B cell (primary cell): ENCODE results near the gene SLC2A4RG. TPM values are rescaled to one million over a fixed set of nuclear protein-coding genes. Genes with fewer than 3 reads are reported as not detected.
A peak's percentile ranks its signal among the peaks of the same experiment; 100 is the strongest.

Experiments
- ATAC-seq: fragments of 200-7000 bp; cut with Tn5 transposase; one replicate; pipeline ENCODE4 v1.10.0; 2021; ENCODE audit warnings: low read depth, mild to moderate bottlenecking, moderate number of reproducible peaks, moderate library complexity
- CTCF ChIA-PET: fragments of 350-600 bp; sonication (Branson Sonifier 250); formaldehyde crosslinking; loops from one replicate; lab custom pipeline; 2021; ENCODE audit warnings: antibody characterized with exemption, inconsistent platforms; lab: Charles Lee
- POLR2A ChIA-PET: fragments of 350-600 bp; sonication (Branson Sonifier 250); formaldehyde crosslinking; loops from one replicate; lab custom pipeline; 2021; ENCODE audit warnings: antibody characterized with exemption; lab: Charles Lee
- DNase-seq: peaks from one replicate; pipeline ENCODE4 v3.0.0; 2013
- H2AFZ ChIP-seq: 2 replicates; pipeline ENCODE4 v1.6.1; 2012; ENCODE audit warnings: mild to moderate bottlenecking, low read depth, low read length; ENCODE audit not compliant: insufficient read depth, poor library complexity, severe bottlenecking
- H3K27ac ChIP-seq, 2 donors: 1 replicate in 1 of 2; 2 replicates in 1 of 2; pipeline ENCODE4 v1.5.1; 2012 to 2013; ENCODE audit warnings: low read length in 2 of 2, mild to moderate bottlenecking in 2 of 2, moderate library complexity in 1 of 2
- H3K27me3 ChIP-seq, 4 experiments: fragments of 200-600 bp in 1 of 4; sonication (generic) in 1 of 4; replicated peaks in 1 of 4; 1 replicate in 2 of 4; 2 replicates in 2 of 4; pipeline versions ENCODE4 v1.6.1 to v1.7.0; 2013 to 2016; ENCODE audit warnings: low read length in 3 of 4, mild to moderate bottlenecking in 2 of 4, mixed read lengths in 1 of 4, moderate library complexity in 1 of 4; ENCODE audit not compliant: insufficient read depth in 4 of 4, control insufficient read depth in 3 of 4; ENCODE audit errors: control extremely low read depth in 1 of 4
- H3K36me3 ChIP-seq, 2 experiments: replicated peaks in 1 of 2; 1 replicate in 1 of 2; 2 replicates in 1 of 2; pipeline versions ENCODE4 v1.6.1 to v1.7.1; 2013; ENCODE audit warnings: low read length in 1 of 2; ENCODE audit not compliant: insufficient read depth in 2 of 2, control insufficient read depth in 1 of 2; ENCODE audit errors: control extremely low read depth in 1 of 2, extremely low read depth in 1 of 2
- H3K4me1 ChIP-seq, 2 donors: fragments of 200-600 bp in 1 of 2; sonication (generic) in 1 of 2; 1 replicate in 1 of 2; 2 replicates in 1 of 2; pipeline versions ENCODE4 v1.5.1 to v1.6.1; 2013 to 2017; ENCODE audit warnings: low read length in 2 of 2; ENCODE audit not compliant: control insufficient read depth in 2 of 2, insufficient read depth in 2 of 2
- H3K4me2 ChIP-seq: replicated peaks from 2 replicates; pipeline ENCODE3; 2012; ENCODE audit warnings: mild to moderate bottlenecking, low read depth, low read length; ENCODE audit not compliant: poor library complexity, severe bottlenecking
- H3K4me3 ChIP-seq, 5 experiments: fragments of 200-600 bp in 1 of 5; sonication (generic) in 1 of 5; 1 replicate in 3 of 5; 2 replicates in 2 of 5; pipeline versions ENCODE4 v1.5.1 to v1.7.0; 2011 to 2016; ENCODE audit warnings: low read length in 4 of 5, mild to moderate bottlenecking in 4 of 5, low read depth in 2 of 5, control low read depth in 1 of 5, moderate library complexity in 1 of 5; ENCODE audit not compliant: insufficient read depth in 1 of 5; ENCODE audit errors: control extremely low read depth in 1 of 5, extremely low read depth in 1 of 5
- H3K79me2 ChIP-seq: fragments of 200-600 bp; sonication (generic); one replicate; pipeline ENCODE4 v1.6.0; 2016; ENCODE audit warnings: low read length; ENCODE audit not compliant: control insufficient read depth, insufficient read depth
- H3K9ac ChIP-seq: fragments of 200-600 bp; sonication (generic); 2 replicates; pipeline ENCODE4 v1.6.1; 2017; ENCODE audit warnings: mild to moderate bottlenecking, low read length, moderate library complexity
- H3K9me3 ChIP-seq, 3 donors: one replicate each; pipeline versions ENCODE4 v1.6.1 to v1.7.1; 2013; ENCODE audit warnings: low read length in 2 of 3; ENCODE audit not compliant: control insufficient read depth in 2 of 3, insufficient read depth in 1 of 3; ENCODE audit errors: control extremely low read depth in 1 of 3
- H4K20me1 ChIP-seq: 2 replicates; pipeline ENCODE4 v1.6.0; 2012; ENCODE audit warnings: mild to moderate bottlenecking, low read length; ENCODE audit not compliant: insufficient read depth, control insufficient read depth, poor library complexity, severe bottlenecking
- H3K27ac Mint-ChIP-seq: one replicate; pipeline ENCODE4 v1.8.0; 2021; ENCODE audit warnings: mixed read lengths
- H3K27me3 Mint-ChIP-seq: one replicate; pipeline ENCODE4 v1.8.0; 2021; ENCODE audit warnings: mixed read lengths
- H3K4me1 Mint-ChIP-seq: one replicate; pipeline ENCODE4 v1.8.0; 2021; ENCODE audit warnings: mixed read lengths
- H3K4me3 Mint-ChIP-seq: one replicate; pipeline ENCODE4 v1.8.0; 2021; ENCODE audit warnings: mixed read lengths
- H3K9me3 Mint-ChIP-seq: one replicate; pipeline ENCODE4 v1.8.0; 2022; ENCODE audit warnings: mixed read lengths; ENCODE audit not compliant: insufficient read depth
- EZH2 ChIP-seq: IDR thresholded peaks from 2 replicates; pipeline ENCODE4 v1.6.1; 2012; ENCODE audit warnings: borderline replicate concordance, low read depth, mild to moderate bottlenecking, moderate library complexity, low read length; ENCODE audit not compliant: insufficient read depth, poor library complexity, severe bottlenecking
- WGBS: methylation state at CpG from one replicate; pipeline ENCODE4 v1.1.5; 2013; ENCODE audit warnings: missing lambda C conversion rate; ENCODE audit not compliant: insufficient coverage; 5-methylcytosine and 5-hydroxymethylcytosine counted together
- intact Hi-C: fragments of 100-400 bp; cut with micrococcal nuclease; formaldehyde crosslinking; loops from one replicate; pipeline ENCODE4 v1.10.0; 2022
- polyA plus RNA-seq: library from polyadenylated mRNA; depleted of rRNA; stranded (reverse); fragments of >200 nt; gene quantifications from 2 replicates; pipeline ENCODE4 v1.2.3, GENCODE V29; 2012
- total RNA-seq, 2 donors: library from RNA; stranded (reverse); fragments of 120-200 nt in 1 of 2; gene quantifications; 1 replicate in 1 of 2; 2 replicates in 1 of 2; pipeline versions ENCODE4 v1.2.3 to v1.2.4, GENCODE V29; 2013 to 2022
- TF ChIP-seq, protein P1 (sequence below): fragments of 200-600 bp; IDR thresholded peaks from one replicate; pipeline ENCODE4 v1.8.0; 2022; ENCODE audit warnings: antibody characterized with exemption, mild to moderate bottlenecking

SLC2A4RG gene
- total and polyA plus RNA-seq, 2 donors (not counting 1 experiment from before 2014, with no cell fraction given): 39.7 to 49.4 TPM

DNA sequence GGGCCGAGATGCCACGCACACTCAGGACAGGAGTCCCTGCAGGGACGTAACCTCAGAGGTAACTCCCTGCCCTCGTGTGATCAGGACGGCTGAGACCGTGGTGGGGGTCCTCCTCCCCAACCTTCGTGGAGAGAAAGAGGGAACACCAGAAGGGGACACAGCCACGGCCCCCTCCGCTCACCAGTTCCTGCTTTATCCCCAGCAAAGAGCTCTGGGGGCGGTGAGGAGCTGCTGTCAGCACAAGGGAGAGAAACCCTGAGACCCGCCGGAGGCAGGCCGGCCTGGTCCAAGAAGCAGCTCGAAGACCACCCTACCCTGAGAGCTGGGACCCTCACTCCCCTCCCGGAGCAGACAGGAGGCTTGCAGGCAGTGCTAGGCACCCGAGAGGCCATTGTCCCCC lies 44.4 kb downstream of the SLC2A4RG start:
- Histone ChIP-seq H3K27me3 (no peaks in the 10 kb centered on the region), H3K27ac (no peak overlapping the region), H3K79me2 (no peaks in the 10 kb centered on the region), H3K9me3 (no peaks in the 10 kb centered on the region), H3K4me3 (no peak overlapping the region), H3K4me1 (no peaks in the 10 kb centered on the region), H3K36me3 (no peaks in the 10 kb centered on the region), H4K20me1 (no peaks in the 10 kb centered on the region), H2AFZ (no peak overlapping the region), H3K4me2 (no peak overlapping the region), H3K9ac (no peak overlapping the region)
- H3K27ac Mint-ChIP-seq: no peak overlapping the region
- peaks cover 3% of the 10 kb centered on the region for H3K4me1 Mint-ChIP-seq
- ATAC-seq (no peak), DNase-seq (no peak)
- TF ChIP-seq EZH2: no peak
- TF ChIP-seq, protein P1, sequence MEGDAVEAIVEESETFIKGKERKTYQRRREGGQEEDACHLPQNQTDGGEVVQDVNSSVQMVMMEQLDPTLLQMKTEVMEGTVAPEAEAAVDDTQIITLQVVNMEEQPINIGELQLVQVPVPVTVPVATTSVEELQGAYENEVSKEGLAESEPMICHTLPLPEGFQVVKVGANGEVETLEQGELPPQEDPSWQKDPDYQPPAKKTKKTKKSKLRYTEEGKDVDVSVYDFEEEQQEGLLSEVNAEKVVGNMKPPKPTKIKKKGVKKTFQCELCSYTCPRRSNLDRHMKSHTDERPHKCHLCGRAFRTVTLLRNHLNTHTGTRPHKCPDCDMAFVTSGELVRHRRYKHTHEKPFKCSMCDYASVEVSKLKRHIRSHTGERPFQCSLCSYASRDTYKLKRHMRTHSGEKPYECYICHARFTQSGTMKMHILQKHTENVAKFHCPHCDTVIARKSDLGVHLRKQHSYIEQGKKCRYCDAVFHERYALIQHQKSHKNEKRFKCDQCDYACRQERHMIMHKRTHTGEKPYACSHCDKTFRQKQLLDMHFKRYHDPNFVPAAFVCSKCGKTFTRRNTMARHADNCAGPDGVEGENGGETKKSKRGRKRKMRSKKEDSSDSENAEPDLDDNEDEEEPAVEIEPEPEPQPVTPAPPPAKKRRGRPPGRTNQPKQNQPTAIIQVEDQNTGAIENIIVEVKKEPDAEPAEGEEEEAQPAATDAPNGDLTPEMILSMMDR: no peak
- CTCF ChIA-PET: interaction anchor here (0.9 to 4.3 kb wide), 3 partner anchors 11 to 190 kb away, joined by 3 to 29 read pairs (median 24); partner anchors contain the start of gene TPD52L2
- WGBS: 90% methylated on average over 16 of the region's 16 CpGs
- intact Hi-C loops: no loop called here
- no peaks in the 10 kb centered on the region for H3K9me3 Mint-ChIP-seq
- H3K27me3 Mint-ChIP-seq: no peaks in the 10 kb centered on the region
- no peak overlapping the region for H3K4me3 Mint-ChIP-seq
- POLR2A ChIA-PET: no interaction called here

DNA sequence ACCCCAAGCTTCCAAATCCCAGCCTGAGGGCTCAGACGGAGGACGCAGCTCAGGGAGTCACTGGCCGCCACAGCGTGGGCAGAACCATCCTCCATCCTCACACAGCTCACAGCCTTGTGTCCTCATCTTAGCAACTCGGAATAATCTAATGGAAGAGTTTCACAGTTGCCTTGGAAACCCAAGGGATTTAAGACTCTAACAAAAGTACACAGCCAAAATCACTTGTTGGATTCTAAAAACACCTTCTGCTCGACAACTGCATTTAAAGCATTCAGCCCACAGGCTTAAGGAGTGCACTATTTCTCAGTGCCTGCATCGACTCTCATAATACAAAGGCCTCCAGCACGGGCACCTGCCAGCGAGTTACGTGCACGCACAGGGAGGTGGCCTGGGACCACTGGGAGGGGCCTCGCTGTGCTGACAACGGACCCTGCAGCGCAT lies 46.1 kb downstream of the SLC2A4RG start:
- H3K4me3 Mint-ChIP-seq: no peak overlapping the region
- H3K9me3 ChIP-seq: no peaks in the 10 kb centered on the region
- CTCF ChIA-PET: interaction anchor here (0.6 to 4.3 kb wide), 16 partner anchors 9 to 247 kb away, joined by 3 to 29 read pairs (median 4); partner anchors contain the start of genes PTK6, RTEL1 and TPD52L2
- H3K27ac ChIP-seq: no peak overlapping the region
- intact Hi-C loops: loop anchor here (1.0 to 5.0 kb wide), 3 partner anchors 79 to 337 kb away; no protein-coding TSS in a partner anchor
- no peaks in the 10 kb centered on the region for H3K36me3 ChIP-seq
- no peak overlapping the region for H3K27ac Mint-ChIP-seq
- H3K4me3 ChIP-seq: no peak overlapping the region
- no peaks in the 10 kb centered on the region for H4K20me1 ChIP-seq
- ATAC-seq (no peak), DNase-seq (no peak)
- no peaks in the 10 kb centered on the region for H3K4me1 ChIP-seq
- no peaks in the 10 kb centered on the region for H3K27me3 Mint-ChIP-seq
- no peaks in the 10 kb centered on the region for H3K27me3 ChIP-seq
- 85% methylated on average over 11 of the region's 14 CpGs for WGBS
- no peaks in the 10 kb centered on the region for H3K9me3 Mint-ChIP-seq
- H3K4me1 Mint-ChIP-seq: peaks cover 3% of the 10 kb centered on the region
- H3K4me2 ChIP-seq: no peak overlapping the region
- H2AFZ ChIP-seq: peak overlapping the region; percentile 11
- POLR2A ChIA-PET: interaction anchor here (0.6 to 0.7 kb wide), 2 partner anchors 286 to 1246 kb away, joined by 3 to 4 read pairs; no protein-coding TSS in a partner anchor
- H3K79me2 ChIP-seq: no peaks in the 10 kb centered on the region
- TF ChIP-seq EZH2: no peak
- no peak overlapping the region for H3K9ac ChIP-seq
